Gastroesophageal sphincter (tissue), 3 donors: Measurements from ENCODE around the gene HJV.

Experiments
- CTCF ChIP-seq, 4 experiments: fragments of 200-600 bp in 2 of 4; fragments of 450-650 bp in 2 of 4; sonication (generic) in 1 of 4; IDR thresholded peaks; one replicate each; pipeline ENCODE4 v1.5.1; 2017 to 2019; ENCODE audit warnings: antibody characterized with exemption in 4 of 4, mild to moderate bottlenecking in 2 of 4, moderate library complexity in 2 of 4
- EP300 ChIP-seq: sonication (generic); formaldehyde crosslinking; IDR thresholded peaks from one replicate; pipeline ENCODE4 v1.6.1; 2017; ENCODE audit warnings: antibody characterized with exemption, mild to moderate bottlenecking
- POLR2A ChIP-seq, 2 donors: fragments of 450-650 bp; IDR thresholded peaks; one replicate each; pipeline ENCODE4 v1.6.1; 2017; ENCODE audit warnings: antibody characterized with exemption in 2 of 2, mild to moderate bottlenecking in 2 of 2, moderate library complexity in 1 of 2
- POLR2AphosphoS5 ChIP-seq: sonication (generic); formaldehyde crosslinking; IDR thresholded peaks from one replicate; pipeline ENCODE4 v1.6.1; 2017; ENCODE audit warnings: antibody characterized with exemption

- TF ChIP-seq POLR2A (IDR thresholded peaks at IDR 0.05) (peak in 1 of 2 donors; percentile 38), CTCF (IDR thresholded peaks at IDR 0.05) (no peak), POLR2AphosphoS5 (peak; percentile 85), EP300 (no peak)
Measured at GRCh38 chr1:145994391-145995120, 27.0 kb downstream of the HJV start.
